Measurements from ENCODE around the gene MEGF6.

MEGF6 gene

DNA sequence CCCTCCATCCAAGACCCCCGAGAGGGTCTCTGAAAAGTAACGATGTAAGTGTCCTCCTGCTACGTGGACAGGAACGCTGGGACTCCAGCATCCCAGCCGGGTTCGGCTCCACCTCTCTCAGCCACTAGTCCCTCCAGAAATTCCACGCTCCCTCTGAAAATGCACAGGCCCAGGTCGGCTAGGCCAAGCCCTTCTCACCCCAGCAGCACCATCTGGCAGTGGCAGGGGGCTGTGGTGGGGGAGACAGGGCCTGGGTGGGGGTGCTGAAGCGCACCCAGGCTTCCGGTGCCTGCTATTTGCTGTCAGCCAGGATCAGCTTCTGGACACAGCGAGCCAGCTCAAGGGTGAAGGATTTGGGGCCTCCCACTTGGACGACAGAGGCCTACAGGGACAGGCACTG lies 83.5 kb downstream of the MEGF6 start:
- Mint-ChIP-seq H3K27me3 (ENCODE audit: low read depth) (peaks cover 2% of the 10 kb centered on the region), H3K4me1 (ENCODE audit: low read depth) (peaks cover 8% of the 10 kb centered on the region), H3K9me3 (no peaks in the 10 kb centered on the region), H3K4me3 (no peak overlapping the region), H3K36me3 (ENCODE audit: low read depth) (no peaks in the 10 kb centered on the region), H3K27ac (no peak overlapping the region)
- no peak for DNase-seq (ENCODE audit: low spot score)

DNA sequence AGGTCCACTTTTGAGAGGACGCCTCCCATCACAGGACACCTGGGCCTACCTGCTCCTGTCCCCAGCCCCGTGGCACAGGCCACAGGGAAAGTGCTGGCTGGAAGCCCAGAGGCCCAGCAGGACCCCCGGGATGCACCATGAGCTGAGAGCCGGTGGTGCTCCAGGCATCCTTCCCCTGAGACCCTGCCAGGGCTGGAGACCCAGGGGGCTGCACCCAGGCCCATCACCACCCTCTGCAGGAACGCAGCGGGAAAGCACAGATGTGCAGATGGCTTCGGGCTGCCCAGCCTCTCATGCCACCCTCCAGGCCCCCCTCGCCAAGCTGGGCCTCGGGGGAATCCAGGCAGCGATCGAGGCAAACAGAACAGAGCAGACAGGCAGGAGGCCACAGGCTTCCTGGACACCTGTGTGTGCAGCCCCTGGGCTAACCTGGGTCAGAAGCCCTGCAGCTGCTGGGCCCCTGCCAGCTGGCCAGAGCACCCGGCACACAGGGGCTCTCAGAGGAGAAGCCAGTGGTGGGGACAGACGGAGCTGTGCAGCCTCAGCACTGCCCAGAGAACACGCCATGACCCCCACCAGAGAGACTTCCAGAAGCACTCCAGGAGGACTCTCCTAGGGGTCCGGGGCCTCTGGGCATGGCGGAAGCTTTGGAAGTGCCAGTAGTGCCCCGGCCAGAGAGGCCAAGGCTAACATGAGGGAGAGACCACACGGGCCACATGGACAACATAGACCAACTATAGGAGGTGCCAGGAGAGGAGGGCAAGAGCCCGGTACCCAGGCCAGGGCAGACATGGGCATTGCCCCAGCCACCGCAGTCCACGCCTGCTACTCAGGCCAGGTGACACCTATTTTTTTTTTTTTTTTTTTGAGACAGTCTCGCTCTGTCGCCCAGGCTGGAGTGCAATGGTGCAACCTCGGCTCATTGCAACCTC lies 85.5 kb downstream of the MEGF6 start:
- no peak for DNase-seq (ENCODE audit: low spot score)
- H3K27me3 Mint-ChIP-seq (ENCODE audit: low read depth): no peaks in the 10 kb centered on the region
- H3K4me3 Mint-ChIP-seq: no peak overlapping the region
- peaks cover 6% of the 10 kb centered on the region for H3K4me1 Mint-ChIP-seq (ENCODE audit: low read depth)
- no peak overlapping the region for H3K27ac Mint-ChIP-seq
- no peaks in the 10 kb centered on the region for H3K36me3 Mint-ChIP-seq (ENCODE audit: low read depth)
- no peaks in the 10 kb centered on the region for H3K9me3 Mint-ChIP-seq

GRCh38 chr1:3524556-3525203 lies 86.6 kb downstream of the MEGF6 start:
- Mint-ChIP-seq H3K4me3 (no peak overlapping the region), H3K9me3 (no peaks in the 10 kb centered on the region), H3K27me3 (ENCODE audit: low read depth) (no peaks in the 10 kb centered on the region), H3K36me3 (ENCODE audit: low read depth) (no peaks in the 10 kb centered on the region), H3K27ac (no peak overlapping the region), H3K4me1 (ENCODE audit: low read depth) (no peaks in the 10 kb centered on the region)
- DNase-seq (ENCODE audit: low spot score): no peak

GRCh38 chr1:3523980-3524379 lies 87.3 kb downstream of the MEGF6 start:
- Mint-ChIP-seq H3K4me3 (no peak overlapping the region), H3K9me3 (no peaks in the 10 kb centered on the region), H3K4me1 (ENCODE audit: low read depth) (no peaks in the 10 kb centered on the region), H3K27ac (no peak overlapping the region), H3K27me3 (ENCODE audit: low read depth) (no peaks in the 10 kb centered on the region), H3K36me3 (ENCODE audit: low read depth) (no peaks in the 10 kb centered on the region)
- no peak for DNase-seq (ENCODE audit: low spot score)

DNA sequence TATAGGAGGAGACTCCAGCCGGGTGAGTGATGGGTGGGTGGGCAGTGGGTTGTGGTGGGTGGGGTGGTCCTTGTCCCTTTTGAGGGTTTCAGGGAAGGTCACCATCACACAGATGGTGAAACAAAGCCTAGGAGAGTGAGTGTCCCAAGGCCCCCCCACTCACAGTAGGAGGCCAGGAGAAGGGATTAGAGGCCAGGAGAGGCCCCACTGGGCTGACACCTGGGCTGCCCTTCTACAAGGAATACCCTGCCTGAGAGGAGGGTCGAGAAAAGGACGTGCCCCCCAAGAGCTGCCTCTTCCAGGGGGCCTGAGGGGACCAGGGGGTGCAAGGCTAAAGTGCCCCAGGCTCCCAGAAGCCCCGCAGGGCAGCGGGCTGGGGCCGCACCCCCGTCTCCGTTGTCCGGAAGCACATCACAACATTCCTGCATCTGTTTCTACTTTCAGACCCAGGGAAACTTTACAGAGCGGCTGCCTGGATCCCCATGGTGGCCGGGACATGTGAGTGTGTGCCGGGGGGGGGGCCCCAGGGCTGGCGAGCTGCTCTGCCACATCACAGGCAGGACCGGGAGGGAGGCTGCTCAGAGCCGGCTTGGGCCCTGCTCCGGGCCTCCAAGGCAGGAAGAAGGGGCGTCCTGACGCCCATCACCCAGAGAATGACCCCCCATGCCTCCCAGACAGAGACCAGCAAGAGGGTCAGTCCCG lies 88.6 kb downstream of the MEGF6 start:
- Mint-ChIP-seq H3K36me3 (ENCODE audit: low read depth) (no peaks in the 10 kb centered on the region), H3K9me3 (no peaks in the 10 kb centered on the region), H3K27ac (no peak overlapping the region), H3K27me3 (ENCODE audit: low read depth) (no peaks in the 10 kb centered on the region), H3K4me1 (ENCODE audit: low read depth) (no peaks in the 10 kb centered on the region), H3K4me3 (no peak overlapping the region)
- DNase-seq (ENCODE audit: low spot score): no peak

DNA sequence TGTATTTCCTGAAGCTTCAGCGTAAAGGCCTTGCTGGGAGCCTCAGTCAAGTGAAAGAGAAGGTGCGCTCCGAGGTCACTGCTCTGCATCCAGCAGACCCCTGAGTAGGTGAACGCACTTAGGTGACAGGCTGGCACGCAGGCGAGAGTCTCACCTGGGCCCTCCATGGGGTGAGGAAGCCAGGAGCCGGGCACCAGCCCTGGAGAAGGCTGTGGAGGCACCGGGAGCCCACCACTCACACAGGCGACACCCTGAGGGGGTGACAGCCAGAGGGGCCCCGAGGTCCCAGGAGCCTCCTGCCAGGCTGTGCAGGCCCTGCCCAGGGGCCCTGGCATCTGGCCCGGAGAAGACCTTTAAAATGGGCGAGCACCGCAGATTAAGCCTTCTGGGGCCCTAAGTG lies 89.2 kb downstream of the MEGF6 start:
- H3K27ac Mint-ChIP-seq: no peak overlapping the region
- no peaks in the 10 kb centered on the region for H3K4me1 Mint-ChIP-seq (ENCODE audit: low read depth)
- no peaks in the 10 kb centered on the region for H3K36me3 Mint-ChIP-seq (ENCODE audit: low read depth)
- no peak for DNase-seq (ENCODE audit: low spot score)
- no peaks in the 10 kb centered on the region for H3K9me3 Mint-ChIP-seq
- no peak overlapping the region for H3K4me3 Mint-ChIP-seq
- H3K27me3 Mint-ChIP-seq (ENCODE audit: low read depth): no peaks in the 10 kb centered on the region

- Mint-ChIP-seq H3K4me1 (ENCODE audit: low read depth) (no peaks in the 10 kb centered on the region), H3K9me3 (no peaks in the 10 kb centered on the region), H3K36me3 (ENCODE audit: low read depth) (no peaks in the 10 kb centered on the region), H3K4me3 (no peak overlapping the region), H3K27ac (no peak overlapping the region), H3K27me3 (ENCODE audit: low read depth) (no peaks in the 10 kb centered on the region)
- no peak for DNase-seq (ENCODE audit: low spot score)
Observed at GRCh38 chr1:3521426-3521825, 89.9 kb downstream of the MEGF6 start.

DNA sequence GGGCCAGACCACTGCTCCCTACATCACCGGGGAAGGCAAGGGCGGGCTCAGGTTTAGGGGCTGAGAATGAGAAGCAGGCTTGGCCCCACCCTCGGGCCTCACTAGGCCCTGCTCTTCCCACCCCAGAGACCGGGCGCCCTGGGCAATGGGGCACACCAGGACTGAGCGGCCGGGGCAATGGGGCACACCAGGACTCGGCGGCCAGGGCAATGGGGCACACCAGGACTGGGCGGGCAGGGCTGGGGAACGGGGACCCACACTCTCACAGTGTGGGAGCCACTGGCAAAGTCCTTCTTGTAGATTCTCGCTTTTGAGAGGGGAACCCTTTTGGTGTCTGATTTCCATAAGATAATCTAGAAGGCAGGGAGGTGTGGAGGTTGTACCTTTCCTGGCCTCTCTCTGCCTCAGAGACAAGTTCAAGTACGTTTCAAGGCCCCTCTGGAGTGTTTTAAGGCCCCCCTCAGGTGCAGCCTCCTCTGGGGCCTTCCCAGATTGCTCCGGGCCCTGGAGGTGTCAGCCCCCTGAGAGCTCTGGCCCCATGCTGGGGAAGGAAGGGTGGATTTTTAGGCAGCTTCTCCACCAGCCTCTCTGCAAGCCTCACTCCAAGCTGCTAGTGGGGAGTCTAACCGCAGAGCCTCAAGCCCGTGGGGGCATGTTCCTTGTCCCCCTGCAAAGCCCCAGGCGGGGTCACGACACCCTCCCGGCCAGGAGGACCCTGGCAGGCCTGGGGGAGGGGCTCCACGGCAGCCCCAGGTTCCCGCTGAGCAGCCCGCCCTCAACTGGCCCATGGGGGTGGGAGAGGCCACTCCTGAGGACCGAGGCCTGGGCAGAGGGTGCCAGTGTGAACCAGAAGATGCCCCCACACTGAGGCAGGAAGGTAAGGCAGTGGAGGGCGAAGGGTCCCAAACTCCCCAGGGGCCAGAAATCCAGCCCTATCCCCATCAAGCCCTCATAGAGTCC lies 90.6 kb downstream of the MEGF6 start:
- Mint-ChIP-seq H3K27ac (no peak overlapping the region), H3K27me3 (ENCODE audit: low read depth) (no peaks in the 10 kb centered on the region), H3K9me3 (no peaks in the 10 kb centered on the region), H3K36me3 (ENCODE audit: low read depth) (no peaks in the 10 kb centered on the region), H3K4me3 (no peak overlapping the region), H3K4me1 (ENCODE audit: low read depth) (no peaks in the 10 kb centered on the region)
- DNase-seq (ENCODE audit: low spot score): no peak

DNA sequence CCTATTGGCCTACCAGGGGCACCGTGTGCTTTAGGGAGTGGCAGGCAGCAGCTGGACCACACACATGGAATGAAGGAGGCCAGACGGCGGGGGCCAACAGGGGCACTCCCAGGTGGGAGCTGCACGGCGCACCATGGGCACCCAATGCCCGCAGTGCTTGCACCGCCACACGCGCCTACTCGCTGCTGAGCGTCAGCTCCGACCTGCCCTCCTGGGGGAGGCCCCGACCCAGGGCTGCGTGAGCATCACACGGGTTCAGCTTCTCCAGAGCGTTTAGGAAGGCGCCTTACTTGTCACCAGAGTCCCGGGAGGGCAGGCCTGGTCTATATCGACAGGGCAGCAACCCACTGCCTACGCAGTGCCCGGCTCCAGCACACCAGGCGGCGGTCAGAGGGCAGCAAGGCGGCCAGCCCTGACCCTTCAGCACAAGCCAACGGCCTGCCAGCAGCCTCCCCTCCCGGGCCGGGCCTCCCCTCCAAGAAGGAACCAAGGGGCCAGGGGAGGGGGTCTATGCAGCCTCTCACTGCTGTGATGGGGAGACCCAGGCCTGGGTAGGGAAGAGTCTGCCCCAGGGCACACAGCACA lies 91.9 kb downstream of the MEGF6 start:
- H3K4me1 Mint-ChIP-seq (ENCODE audit: low read depth): no peaks in the 10 kb centered on the region
- DNase-seq (ENCODE audit: low spot score): no peak
- H3K4me3 Mint-ChIP-seq: no peak overlapping the region
- no peaks in the 10 kb centered on the region for H3K27me3 Mint-ChIP-seq (ENCODE audit: low read depth)
- H3K27ac Mint-ChIP-seq: no peak overlapping the region
- no peaks in the 10 kb centered on the region for H3K36me3 Mint-ChIP-seq (ENCODE audit: low read depth)
- H3K9me3 Mint-ChIP-seq: no peaks in the 10 kb centered on the region

DNA sequence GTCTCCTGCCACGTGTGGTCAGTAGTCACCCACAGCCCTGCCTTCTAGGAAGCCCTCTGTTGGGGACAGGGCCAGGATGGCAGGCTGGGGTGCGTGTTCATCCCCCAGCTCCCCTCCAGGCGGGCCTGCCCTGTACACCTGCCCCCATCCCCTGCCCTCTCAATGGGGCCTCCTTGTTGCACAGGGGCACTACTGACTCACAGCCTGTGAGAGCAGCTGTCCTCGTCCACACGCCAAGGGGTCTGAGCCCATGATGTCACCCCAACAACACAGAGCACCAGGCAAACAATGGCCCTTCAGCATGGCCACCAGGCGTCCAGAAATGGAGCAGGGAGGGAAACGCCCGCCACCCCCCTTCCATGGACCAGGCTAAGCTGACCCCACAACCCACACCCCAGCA lies 92.6 kb downstream of the MEGF6 start:
- no peak overlapping the region for H3K4me3 Mint-ChIP-seq
- no peak for DNase-seq (ENCODE audit: low spot score)
- H3K4me1 Mint-ChIP-seq (ENCODE audit: low read depth): no peaks in the 10 kb centered on the region
- no peaks in the 10 kb centered on the region for H3K27me3 Mint-ChIP-seq (ENCODE audit: low read depth)
- H3K36me3 Mint-ChIP-seq (ENCODE audit: low read depth): no peaks in the 10 kb centered on the region
- no peaks in the 10 kb centered on the region for H3K9me3 Mint-ChIP-seq
- H3K27ac Mint-ChIP-seq: no peak overlapping the region

- H3K27ac Mint-ChIP-seq: no peak overlapping the region
- no peak for DNase-seq (ENCODE audit: low spot score)
- H3K4me1 Mint-ChIP-seq (ENCODE audit: low read depth): no peaks in the 10 kb centered on the region
- H3K9me3 Mint-ChIP-seq: no peaks in the 10 kb centered on the region
- H3K4me3 Mint-ChIP-seq: no peak overlapping the region
- no peaks in the 10 kb centered on the region for H3K27me3 Mint-ChIP-seq (ENCODE audit: low read depth)
- H3K36me3 Mint-ChIP-seq (ENCODE audit: low read depth): no peaks in the 10 kb centered on the region
Observed at GRCh38 chr1:3518256-3518655, 93.1 kb downstream of the MEGF6 start.

DNA sequence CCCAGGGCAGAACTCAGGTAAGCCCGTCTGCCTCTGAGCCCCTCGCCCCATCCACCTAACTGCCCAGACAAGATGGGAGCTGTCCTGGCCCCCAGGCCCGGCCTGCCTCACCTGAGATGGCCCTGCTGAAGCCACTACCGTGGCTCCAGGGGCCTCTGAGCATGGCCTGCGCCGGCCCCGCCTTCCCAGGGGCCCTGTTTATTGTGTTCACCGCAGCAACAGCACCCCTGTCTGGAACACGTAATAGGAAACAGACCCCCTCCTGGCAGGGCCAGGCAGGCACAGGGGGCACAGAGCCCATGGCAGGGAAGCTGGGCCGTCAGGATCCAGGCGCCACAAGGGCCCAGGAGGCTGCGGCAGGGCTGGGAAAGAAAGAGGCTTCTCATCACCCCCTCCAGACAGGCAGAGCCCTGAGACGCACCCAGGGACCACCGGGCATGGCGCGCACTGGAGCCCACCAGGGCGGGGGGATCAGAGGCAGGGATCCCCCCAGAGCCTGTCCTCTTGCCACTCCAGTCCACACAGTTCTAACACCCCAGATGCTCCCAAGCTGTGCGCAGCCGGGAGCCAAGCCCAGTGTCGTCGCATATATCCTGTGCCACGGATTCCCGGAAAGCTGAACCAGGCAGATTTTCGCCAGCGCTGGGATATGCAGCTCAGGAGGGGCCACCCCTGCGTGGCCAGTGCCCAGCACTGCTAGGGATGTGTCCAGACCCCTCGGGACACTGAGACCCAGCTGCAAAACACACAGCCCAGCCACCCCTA lies 94.2 kb downstream of the MEGF6 start:
- Mint-ChIP-seq H3K27ac (no peak overlapping the region), H3K27me3 (ENCODE audit: low read depth) (no peaks in the 10 kb centered on the region), H3K4me3 (no peak overlapping the region), H3K36me3 (ENCODE audit: low read depth) (no peaks in the 10 kb centered on the region), H3K9me3 (no peaks in the 10 kb centered on the region), H3K4me1 (ENCODE audit: low read depth) (no peaks in the 10 kb centered on the region)
- DNase-seq (ENCODE audit: low spot score): no peak

- no peak overlapping the region for H3K27ac Mint-ChIP-seq
- H3K27me3 Mint-ChIP-seq (ENCODE audit: low read depth): no peaks in the 10 kb centered on the region
- H3K36me3 Mint-ChIP-seq (ENCODE audit: low read depth): no peaks in the 10 kb centered on the region
- H3K4me3 Mint-ChIP-seq: no peak overlapping the region
- no peaks in the 10 kb centered on the region for H3K4me1 Mint-ChIP-seq (ENCODE audit: low read depth)
- no peaks in the 10 kb centered on the region for H3K9me3 Mint-ChIP-seq
- no peak for DNase-seq (ENCODE audit: low spot score)
Observed at GRCh38 chr1:3516481-3516869, 94.8 kb downstream of the MEGF6 start.
